Amniotic stem cell (primary cell): ENCODE results near the gene HLA-DRB5.
"Not testable (repeated sequence)": the region's sequence is repeated elsewhere in the genome, so short reads cannot be mapped to it uniquely, and the experiment has no call there.

Experiments
- DNase-seq: peaks from one replicate; lab custom pipeline; 2025; lab: John Stamatoyannopoulos, UW

Gene HLA-DRB5

DNA sequence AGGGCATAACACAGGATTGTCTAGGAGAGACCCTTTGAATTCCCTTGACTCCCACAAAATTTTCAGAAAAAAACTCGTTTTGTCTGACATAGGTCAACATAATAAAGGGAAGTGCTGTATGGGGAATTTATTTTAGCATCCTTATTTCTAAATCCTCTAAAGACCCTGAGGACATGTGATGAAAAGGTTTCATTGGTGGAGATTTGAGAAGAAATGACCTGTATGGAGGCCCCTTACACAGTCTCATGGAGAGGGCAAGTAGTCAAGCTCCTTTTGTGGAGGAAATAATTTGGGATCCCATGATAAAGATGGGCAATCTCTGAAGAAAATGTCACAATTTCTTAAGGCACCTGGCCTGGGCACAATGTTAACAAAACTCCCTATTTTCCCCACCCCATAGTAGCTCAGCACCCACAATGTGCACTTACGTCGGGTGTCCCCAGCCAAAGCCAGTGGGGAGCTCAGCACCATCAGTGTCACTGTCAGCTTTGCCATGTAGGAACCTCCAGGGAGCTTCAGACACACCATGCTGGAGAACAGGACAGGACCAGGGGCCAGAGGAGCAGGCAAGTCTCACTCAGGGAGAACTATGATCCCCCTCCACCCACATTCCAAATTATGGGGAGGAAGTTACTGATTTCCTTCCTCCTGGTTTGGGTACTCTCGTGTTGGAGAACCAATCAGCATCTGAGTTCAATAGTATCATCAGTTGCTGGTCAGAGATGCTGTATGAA lies at the start of gene HLA-DRB5:
Gene HLA-DRB5 (minus strand): TSS at position 591 of the 734 bp plus-strand sequence. CDS start 63 bp downstream, at position 528.
- no peak for DNase-seq

- DNase-seq: no peak
Measured at GRCh38 chr6:32578962-32579361, 48.9 kb upstream of the HLA-DRB5 start.

GRCh38 chr6:32577493-32577892 lies 47.4 kb upstream of the HLA-DRB5 start:
- DNase-seq: not testable (repeated sequence)

DNA sequence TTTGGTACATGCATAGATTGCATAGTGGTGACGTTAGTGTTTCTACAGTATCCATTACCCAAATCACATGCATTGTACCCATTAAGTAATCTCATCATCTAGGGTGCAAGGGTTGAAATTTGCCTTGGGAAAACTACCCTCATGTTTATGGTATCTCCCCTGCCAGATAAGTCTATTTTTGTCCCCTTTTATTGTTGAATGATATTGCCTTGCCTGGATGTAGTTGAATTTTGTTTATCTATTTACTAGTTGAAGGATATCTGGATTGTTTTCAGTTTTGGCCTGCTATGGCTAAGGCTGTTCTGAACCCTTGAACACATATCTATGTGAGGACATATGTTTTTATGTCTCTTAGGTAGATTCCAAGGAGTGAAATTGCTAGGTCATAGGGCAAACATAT lies 46.2 kb upstream of the HLA-DRB5 start:
- DNase-seq: no peak

DNA sequence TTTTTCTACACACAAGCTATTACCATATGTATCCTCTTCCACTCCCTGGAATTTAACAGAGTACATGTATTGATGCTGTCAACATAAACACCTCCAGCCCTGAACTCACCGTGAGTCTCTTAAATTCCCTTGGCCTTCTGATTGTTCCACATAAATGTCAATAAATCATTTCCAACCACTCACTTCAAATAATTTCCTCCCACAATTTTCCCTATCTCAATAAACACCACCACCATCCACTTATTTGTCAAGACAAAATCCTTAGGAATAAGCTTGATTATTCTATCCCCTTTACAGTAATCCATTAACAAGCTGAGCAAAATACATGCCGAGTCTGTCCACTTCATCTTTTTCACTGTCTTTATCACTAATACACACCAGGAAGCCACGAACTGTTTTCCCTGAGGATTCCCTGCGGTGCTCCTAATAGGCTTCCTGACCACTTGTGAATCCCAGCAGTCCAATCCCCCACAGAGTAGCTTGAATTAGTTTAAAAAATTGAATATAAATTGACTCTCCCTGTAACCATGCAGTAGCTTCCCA lies 40.3 kb upstream of the HLA-DRB5 start:
- DNase-seq: no peak

DNA sequence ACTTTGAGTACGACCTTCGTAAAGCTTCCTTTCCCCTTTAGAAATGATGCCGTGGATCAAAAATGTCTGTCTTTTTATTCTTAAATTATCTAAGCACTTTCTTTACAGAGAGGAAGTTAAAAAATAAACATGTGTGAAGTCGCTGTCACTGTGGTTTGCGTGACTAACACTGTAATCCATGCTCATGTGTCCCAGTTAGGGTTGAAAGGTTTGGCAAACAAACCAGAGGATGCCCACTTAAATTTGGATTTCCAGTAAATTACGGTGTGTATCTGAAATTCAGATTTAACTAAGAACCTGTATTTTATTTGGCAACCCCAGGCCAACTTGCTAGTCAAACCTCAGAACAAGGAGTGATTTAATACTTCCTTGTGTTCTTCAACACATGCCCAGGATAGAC lies 38.5 kb upstream of the HLA-DRB5 start:
- DNase-seq: no peak

- DNase-seq: no peak
Measured at GRCh38 chr6:32566957-32567356, 36.9 kb upstream of the HLA-DRB5 start.

GRCh38 chr6:32565511-32565910 lies 35.4 kb upstream of the HLA-DRB5 start:
- no peak for DNase-seq

- no peak for DNase-seq
Measured at GRCh38 chr6:32562940-32563339, 32.9 kb upstream of the HLA-DRB5 start.

DNA sequence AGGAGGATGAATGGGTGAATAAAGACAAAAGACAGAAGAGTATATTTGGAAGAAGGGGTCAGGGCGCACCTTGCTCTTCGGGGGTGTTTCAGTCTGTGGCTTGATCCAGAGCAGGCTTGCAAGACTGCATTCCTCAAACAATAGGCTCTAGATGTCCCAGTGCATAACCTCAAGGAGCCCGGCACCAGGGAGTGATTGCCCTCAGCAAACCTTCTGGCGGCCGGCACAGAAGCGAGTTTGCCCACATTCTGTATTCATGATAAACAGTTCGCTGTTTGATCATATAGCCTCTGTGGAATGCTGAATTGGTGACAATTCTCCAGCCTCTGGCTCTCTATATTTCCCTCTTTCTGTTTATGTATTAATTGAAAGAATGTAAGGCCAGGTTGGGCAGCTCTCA lies 29.7 kb upstream of the HLA-DRB5 start:
- no peak for DNase-seq

GRCh38 chr6:32558426-32559057 lies 28.5 kb upstream of the HLA-DRB5 start:
- DNase-seq: no peak

DNA sequence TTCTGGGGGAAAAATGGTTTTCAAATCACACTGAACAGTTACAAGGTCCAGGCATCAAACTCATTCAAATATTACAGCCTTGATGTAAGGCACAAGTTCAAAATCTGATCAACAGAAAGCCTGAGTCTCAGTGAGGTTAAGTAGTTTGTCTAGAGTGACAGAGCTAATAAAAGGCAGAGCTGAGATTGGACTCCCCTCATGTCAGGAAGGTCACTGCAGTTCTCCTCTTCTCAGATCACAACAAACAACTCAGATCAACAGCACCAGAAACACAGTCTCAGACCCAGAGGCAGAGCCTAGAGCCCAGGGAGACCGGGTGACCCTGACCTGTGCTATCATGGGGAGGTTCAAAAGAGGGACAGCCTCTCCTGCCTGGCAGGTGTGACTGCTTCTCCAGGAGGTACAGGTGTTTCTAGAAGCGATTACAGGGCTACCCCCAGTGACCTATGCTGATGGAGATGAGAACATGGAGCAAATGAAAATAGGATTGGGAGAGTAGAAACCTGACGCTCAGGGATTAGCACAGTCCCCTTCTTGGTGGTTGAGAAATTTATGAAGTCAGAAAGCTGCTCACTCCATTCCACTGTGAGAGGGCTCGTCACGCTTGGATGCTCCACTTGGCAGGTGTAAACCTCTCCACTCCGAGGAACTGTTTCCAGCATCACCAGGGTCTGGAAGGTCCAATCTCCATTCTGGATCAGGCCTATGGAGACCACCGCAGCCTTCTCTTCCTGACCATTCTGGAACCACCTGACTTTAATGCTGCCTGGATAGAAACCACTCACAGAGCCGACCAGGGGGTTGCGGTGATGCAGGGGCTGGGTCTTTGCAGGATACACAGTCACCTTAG lies 24.3 kb upstream of the HLA-DRB5 start:
- DNase-seq: no peak

- no peak for DNase-seq
Measured at GRCh38 chr6:32553037-32553742, 23.1 kb upstream of the HLA-DRB5 start.

DNA sequence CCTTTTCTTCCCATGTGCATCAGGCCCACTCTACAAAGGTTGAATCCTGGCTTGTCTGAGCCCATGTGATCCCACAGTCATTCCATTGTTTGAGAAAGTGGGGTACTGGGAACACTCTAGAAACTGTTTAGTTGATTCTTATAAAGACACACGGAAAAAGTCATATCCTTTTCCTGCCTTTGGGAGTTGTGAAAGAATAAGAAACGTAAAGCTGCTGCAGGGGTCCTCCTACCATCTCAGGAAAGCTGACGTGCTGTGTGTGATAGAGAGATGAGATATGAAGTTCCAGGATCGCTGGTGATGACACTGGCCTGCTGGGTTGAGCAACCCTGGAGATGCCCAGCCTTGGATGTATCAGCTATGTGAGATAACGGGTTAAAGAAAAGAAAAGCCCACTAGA lies 21.3 kb upstream of the HLA-DRB5 start:
- no peak for DNase-seq

DNA sequence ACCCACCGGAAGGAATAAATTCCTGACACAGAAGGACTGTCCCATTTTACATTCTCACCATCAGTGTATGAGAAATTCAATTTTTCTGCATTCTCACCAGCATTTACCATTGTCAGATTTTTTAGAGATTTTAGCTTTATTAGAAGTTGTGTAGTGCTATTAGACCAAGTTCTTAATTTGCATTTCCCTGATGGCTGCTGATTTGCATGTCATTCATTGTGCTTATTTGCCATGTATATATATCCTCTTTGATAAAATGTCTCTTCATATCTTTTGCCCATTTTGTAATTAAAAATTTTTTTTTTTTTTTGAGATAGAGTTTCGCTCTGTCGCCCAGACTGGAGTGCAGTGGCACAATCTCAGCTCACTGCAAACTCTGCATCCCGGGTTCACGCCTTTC lies 9.8 kb upstream of the HLA-DRB5 start:
- DNase-seq: no peak

DNA sequence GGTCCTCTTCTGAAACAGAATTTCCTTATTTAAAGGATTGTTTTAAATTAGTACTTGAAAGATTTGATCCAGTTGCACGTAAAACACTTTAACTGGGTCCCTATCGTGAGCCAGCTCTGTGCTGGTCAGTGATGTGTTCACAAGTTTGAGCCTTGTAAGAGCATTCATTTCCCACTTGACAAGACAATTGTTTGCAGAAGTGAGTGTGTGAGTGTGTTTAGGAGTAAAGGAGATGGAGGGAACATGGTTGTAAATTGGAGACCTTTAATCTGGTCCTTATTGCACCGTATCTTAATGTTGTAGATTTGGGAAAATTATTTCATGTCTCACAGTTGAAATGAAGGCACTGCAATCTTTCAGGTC lies 325 bp upstream of the HLA-DRB5 start:
- DNase-seq: not testable (repeated sequence)

- no peak for DNase-seq
Measured at GRCh38 chr6:32522302-32523047, 7.6 kb downstream of the HLA-DRB5 start.

- no peak for DNase-seq
Measured at GRCh38 chr6:32519910-32520258, 10.2 kb downstream of the HLA-DRB5 start.

DNA sequence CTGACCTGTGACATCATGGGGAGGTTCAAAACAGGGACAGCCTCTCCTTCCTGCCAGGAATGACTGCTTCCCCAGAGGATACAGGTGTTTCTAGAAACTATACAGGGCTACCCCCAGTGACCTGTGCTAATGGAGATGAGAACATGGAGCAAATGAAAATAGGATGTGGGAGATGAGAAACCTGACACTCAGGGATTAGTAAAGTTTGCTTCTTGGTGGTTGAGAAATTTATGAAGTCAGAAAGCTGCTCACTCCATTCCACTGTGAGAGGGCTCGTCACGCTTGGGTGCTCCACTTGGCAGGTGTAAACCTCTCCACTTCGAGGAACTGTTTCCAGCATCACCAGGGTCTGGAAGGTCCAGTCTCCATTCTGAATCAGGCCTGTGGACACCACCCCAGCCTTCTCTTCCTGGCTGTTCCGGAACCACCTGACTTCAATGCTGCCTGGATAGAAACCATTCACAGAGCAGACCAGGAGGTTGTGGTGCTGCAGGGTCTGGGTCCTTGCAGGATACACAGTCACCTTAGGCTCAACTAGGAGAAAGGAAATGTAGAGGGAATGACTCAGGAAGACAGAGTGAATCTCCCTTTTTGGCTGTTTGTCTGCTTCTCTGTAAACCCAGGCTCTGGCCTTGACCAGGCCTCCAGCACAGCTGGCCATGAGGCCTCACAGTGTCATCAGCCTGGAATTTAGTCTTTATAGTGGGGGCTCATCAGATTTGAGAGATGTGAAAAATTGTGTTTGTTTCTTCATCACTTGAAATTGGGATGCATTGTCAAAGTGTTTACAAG lies 10.8 kb downstream of the HLA-DRB5 start:
- DNase-seq: no peak

DNA sequence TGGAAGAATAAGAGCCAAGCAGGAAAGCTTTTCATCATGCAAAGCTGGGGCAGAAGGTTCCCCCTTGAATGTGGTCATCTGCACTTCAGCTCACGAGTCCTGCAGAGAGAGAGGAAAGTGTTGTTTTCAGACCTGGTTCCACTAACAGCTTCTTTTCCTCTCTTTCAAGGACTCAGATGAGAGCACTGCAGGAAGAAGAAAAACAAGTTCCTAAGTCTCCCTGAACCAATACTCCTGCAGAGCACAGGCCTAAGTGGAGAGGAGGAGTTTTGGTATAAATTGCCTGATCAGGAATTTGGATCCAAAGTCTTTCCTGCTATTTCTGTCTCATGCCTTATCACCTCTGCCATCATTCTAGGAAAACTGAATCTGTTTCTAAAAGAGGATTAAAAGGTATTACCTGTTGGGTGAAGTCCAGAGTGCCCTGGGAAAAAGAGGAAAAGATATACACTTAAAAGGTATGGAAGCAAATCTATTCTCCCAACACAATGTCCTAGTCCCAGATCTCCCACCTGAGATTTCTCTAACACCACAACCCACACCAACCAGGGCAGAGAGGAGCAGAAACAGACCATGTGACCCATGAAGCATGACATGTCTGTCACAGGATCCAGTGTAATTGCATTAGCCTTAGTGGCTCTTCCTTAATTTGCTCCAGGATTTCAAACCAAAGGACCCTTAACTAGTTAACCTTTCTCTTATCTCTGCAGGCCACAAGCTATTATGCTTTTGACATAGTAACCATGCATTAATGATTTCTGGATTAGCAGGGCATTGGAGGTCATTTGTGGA lies 12.2 kb downstream of the HLA-DRB5 start:
- no peak for DNase-seq
